Keratinocyte (primary cell): ENCODE data around the gene CAMK2D. TPM values are rescaled to one million over a fixed set of nuclear protein-coding genes. Genes with fewer than 3 reads are reported as not detected.

Source experiments
- DNase-seq: peaks from one replicate; pipeline ENCODE4 v3.0.0-alpha.2; 2011; ENCODE audit warnings: low read depth, missing footprints, low spot score
- FAIRE-seq: peaks from 2 replicates; lab custom pipeline; 2011; peaks lifted over from hg19 to GRCh38; lab: Jason Lieb, UNC
- H2AFZ ChIP-seq: 2 replicates; pipeline ENCODE4 v1.6.0; 2012; ENCODE audit warnings: low read length, control low read depth, inconsistent platforms; ENCODE audit not compliant: control insufficient read depth
- H3K27ac ChIP-seq: 2 replicates; pipeline ENCODE4 v1.5.1; 2011; ENCODE audit warnings: low read length; ENCODE audit not compliant: control insufficient read depth, insufficient read depth
- H3K27me3 ChIP-seq: 3 replicates; pipeline ENCODE4 v1.6.0; 2011; ENCODE audit warnings: low read length; ENCODE audit not compliant: control insufficient read depth, insufficient read depth; ENCODE audit errors: extremely low read depth
- H3K36me3 ChIP-seq, 2 experiments: 2 replicates in 1 of 2; 3 replicates in 1 of 2; pipeline ENCODE4 v1.5.1; 2011; ENCODE audit warnings: low read length in 2 of 2, mild to moderate bottlenecking in 1 of 2; ENCODE audit not compliant: control insufficient read depth in 2 of 2, insufficient read depth in 2 of 2; ENCODE audit errors: extremely low read depth in 1 of 2
- H3K4me1 ChIP-seq: 3 replicates; pipeline ENCODE4 v1.5.1; 2011; ENCODE audit warnings: low read length; ENCODE audit not compliant: control insufficient read depth, insufficient read depth; ENCODE audit errors: extremely low read depth
- H3K4me2 ChIP-seq: 3 replicates; pipeline ENCODE4 v1.6.0; 2011; ENCODE audit warnings: low read depth, low read length; ENCODE audit not compliant: control insufficient read depth, insufficient read depth; ENCODE audit errors: extremely low read depth
- H3K4me3 ChIP-seq, 3 experiments: fragments of 200-600 bp in 1 of 3; sonication (generic) in 1 of 3; 2 replicates in 2 of 3; 3 replicates in 1 of 3; pipeline ENCODE4 v1.5.1; 2011 to 2016; ENCODE audit warnings: low read length in 3 of 3, mild to moderate bottlenecking in 3 of 3, control low read depth in 2 of 3, inconsistent platforms in 1 of 3, low read depth in 1 of 3, mixed read lengths in 1 of 3, mixed run types in 1 of 3, moderate library complexity in 1 of 3; ENCODE audit not compliant: control insufficient read depth in 2 of 3, insufficient read depth in 2 of 3; ENCODE audit errors: extremely low read depth in 1 of 3
- H3K79me2 ChIP-seq: 2 replicates; pipeline ENCODE4 v1.6.0; 2012; ENCODE audit warnings: low read length; ENCODE audit not compliant: control insufficient read depth, insufficient read depth
- H3K9ac ChIP-seq: 3 replicates; pipeline ENCODE4 v1.6.0; 2011; ENCODE audit warnings: low read length; ENCODE audit not compliant: control insufficient read depth, insufficient read depth; ENCODE audit errors: extremely low read depth
- H3K9me1 ChIP-seq: 3 replicates; pipeline ENCODE4 v1.6.0; 2011; ENCODE audit warnings: low read length; ENCODE audit not compliant: control insufficient read depth, insufficient read depth; ENCODE audit errors: extremely low read depth
- H3K9me3 ChIP-seq: 2 replicates; pipeline ENCODE4 v1.5.1; 2012; ENCODE audit warnings: low read depth, low read length; ENCODE audit not compliant: control insufficient read depth
- H4K20me1 ChIP-seq: 3 replicates; pipeline ENCODE4 v1.6.0; 2011; ENCODE audit warnings: low read length; ENCODE audit not compliant: control insufficient read depth, insufficient read depth; ENCODE audit errors: extremely low read depth
- CTCF ChIP-seq, 3 experiments: IDR thresholded peaks in 1 of 3; conservative IDR thresholded peaks in 1 of 3; optimal IDR thresholded peaks in 1 of 3; 2 replicates in 2 of 3; 3 replicates in 1 of 3; pipeline versions ENCODE3 to v1.5.1; 2011; ENCODE audit warnings: low read length in 3 of 3, mild to moderate bottlenecking in 3 of 3, moderate library complexity in 2 of 3, control low read depth in 1 of 3, inconsistent platforms in 1 of 3; ENCODE audit not compliant: insufficient read depth in 2 of 3; ENCODE audit errors: extremely low read depth in 1 of 3
- EZH2 ChIP-seq: IDR thresholded peaks from one replicate; pipeline ENCODE4 v1.6.1; 2012; ENCODE audit warnings: inconsistent platforms, mild to moderate bottlenecking, low read length, moderate library complexity
- dilution Hi-C: fragments of 300-500 bp; cut with MboI; formaldehyde crosslinking; loops from one replicate; pipeline ENCODE4 v1.7.0; 2020; ENCODE audit warnings: low sequenced_read_pairs; ENCODE audit not compliant: extremely low pct_ligation_motif_present
- polyA plus RNA-seq, 5 experiments: library from polyadenylated mRNA; depleted of rRNA in 3 of 5; stranded (reverse) in 3 of 5; stranded (forward) in 1 of 5; unstranded in 1 of 5; fragments of >200 nt; gene quantifications; 1 replicate in 1 of 5; 2 replicates in 3 of 5; 3 replicates in 1 of 5; pipeline versions ENCODE4 v1.2.1 to v1.2.3, GENCODE V29; 2011 to 2012; ENCODE audit warnings: missing spikeins in 2 of 5, low read depth in 1 of 5, low replicate concordance in 1 of 5

Gene CAMK2D
- polyA plus RNA-seq, 1 donor (not counting 4 experiments of a cell fraction or from before 2014, with no cell fraction given) = 18.8 TPM

DNA sequence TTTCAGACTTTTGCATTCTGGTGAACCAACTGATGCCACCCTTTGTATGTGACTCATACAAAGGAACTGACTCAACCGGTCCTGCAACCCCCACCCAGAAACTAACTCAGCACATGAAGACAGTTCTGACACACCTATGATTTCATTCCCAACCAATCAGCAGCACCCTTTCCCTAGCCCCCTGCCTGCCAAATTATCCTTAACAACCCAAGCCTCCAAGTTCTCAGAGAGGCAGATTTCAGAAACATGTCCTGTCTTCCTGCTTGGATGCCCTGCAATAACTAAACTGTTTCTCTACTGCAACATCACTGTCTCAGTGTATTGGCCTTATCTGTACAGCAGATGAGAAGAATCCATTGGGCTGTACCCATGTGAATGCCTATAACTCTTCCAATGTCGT lies 284.7 kb downstream of the CAMK2D start:
- peak overlapping the region; percentile 65 for H3K27ac ChIP-seq
- no peak for TF ChIP-seq EZH2
- no peak for TF ChIP-seq CTCF (optimal IDR thresholded peaks at IDR 0.05 in 1 of 3, IDR thresholded peaks at IDR 0.05 in 1 of 3, conservative IDR thresholded peaks at IDR 0.05 in 1 of 3; ENCODE audit: extremely low read depth in 1 of 3, insufficient read depth in 2 of 3, low read length in 3 of 3)
- dilution Hi-C loops = no loop called here
- H3K27me3 ChIP-seq = no peaks in the 10 kb centered on the region
- H3K79me2 ChIP-seq = no peaks in the 10 kb centered on the region
- no peak overlapping the region for H3K4me2 ChIP-seq
- H3K4me1 ChIP-seq = peaks cover 15% of the 10 kb centered on the region
- no peak overlapping the region for H2AFZ ChIP-seq
- H3K36me3 ChIP-seq = no peaks in the 10 kb centered on the region
- DNase-seq = peak; percentile 54
- H3K4me3 ChIP-seq = no peak overlapping the region
- peak; percentile 61 for FAIRE-seq
- H3K9ac ChIP-seq = no peak overlapping the region
- H3K9me1 ChIP-seq = no peaks in the 10 kb centered on the region
- peaks cover 12% of the 10 kb centered on the region for H3K9me3 ChIP-seq
- H4K20me1 ChIP-seq = no peaks in the 10 kb centered on the region

- peak; percentile 68 for DNase-seq
- Histone ChIP-seq H4K20me1 (no peaks in the 10 kb centered on the region), H3K9me1 (no peaks in the 10 kb centered on the region), H2AFZ (no peak overlapping the region), H3K27me3 (no peaks in the 10 kb centered on the region), H3K36me3 (no peaks in the 10 kb centered on the region), H3K4me3 (no peak overlapping the region), H3K4me2 (peak overlapping the region; percentile 42), H3K79me2 (no peaks in the 10 kb centered on the region), H3K4me1 (peaks cover 24% of the 10 kb centered on the region), H3K9ac (no peak overlapping the region), H3K9me3 (peaks cover 12% of the 10 kb centered on the region), H3K27ac (peak overlapping the region; percentile 86)
- dilution Hi-C loops = no loop called here
- FAIRE-seq = peak; percentile 74
- TF ChIP-seq EZH2 (no peak), CTCF (optimal IDR thresholded peaks at IDR 0.05 in 1 of 3, IDR thresholded peaks at IDR 0.05 in 1 of 3, conservative IDR thresholded peaks at IDR 0.05 in 1 of 3; ENCODE audit: extremely low read depth in 1 of 3, insufficient read depth in 2 of 3, low read length in 3 of 3) (no peak)
These were observed 287.5 kb downstream of the CAMK2D start for GRCh38 chr4:113474017-113474416.
